ENCODE results near the gene PNLIPRP2. TPM values are rescaled to one million over a fixed set of nuclear protein-coding genes. Genes with fewer than 3 reads are reported as not detected.

PNLIPRP2 gene
- total and polyA plus RNA-seq, 2 of the 8 experiments (the other 6 are each of a cell fraction or from before 2014, with no cell fraction given): 0.11 TPM; not detected in 1

- no peak overlapping the region for H3K18ac ChIP-seq (ENCODE audit: extremely low read depth, low read length)
- no peak overlapping the region for H3K56ac ChIP-seq (replicated peaks; ENCODE audit: insufficient read length, low read depth, low read length)
- no peaks in the 10 kb centered on the region for H3K79me1 ChIP-seq (ENCODE audit: low read depth, low read length)
- no peak overlapping the region for H4K8ac ChIP-seq (ENCODE audit: extremely low read depth, insufficient read depth, low read length)
- H3K4me3 ChIP-seq (ENCODE audit: extremely low read depth in 1 of 4, insufficient read depth in 2 of 4, low read depth in 3 of 4, low read length in 4 of 4): no peak overlapping the region
- no peak overlapping the region for H4K5ac ChIP-seq (ENCODE audit: insufficient read length, low read depth, low read length)
- H3K4me2 ChIP-seq (ENCODE audit: insufficient read depth in 1 of 2, low read depth in 2 of 2, low read length in 2 of 2): no peak overlapping the region
- H2BK12ac ChIP-seq (ENCODE audit: low read depth, low read length): no peak overlapping the region
- H4K91ac ChIP-seq (replicated peaks; ENCODE audit: insufficient read length, low read length): no peak overlapping the region
- H2BK15ac ChIP-seq (ENCODE audit: low read length): no peak overlapping the region
- no peak overlapping the region for H3K14ac ChIP-seq (ENCODE audit: insufficient read length)
- H3K9ac ChIP-seq (replicated peaks in 1 of 4; ENCODE audit: extremely low read depth in 1 of 4, low read depth in 3 of 4, low read length in 3 of 4): no peak overlapping the region
- no peak overlapping the region for H2BK5ac ChIP-seq (ENCODE audit: low read depth, low read length)
- H3K9me3 ChIP-seq (ENCODE audit: insufficient read depth in 2 of 2, low read depth in 1 of 2, low read length in 1 of 2): no peaks in the 10 kb centered on the region
- POLR2A ChIA-PET (ENCODE audit: partially characterized antibody): no interaction called here
- H3K79me2 ChIP-seq (ENCODE audit: control insufficient read depth in 1 of 2, insufficient read depth in 2 of 2, low read length in 2 of 2): no peaks in the 10 kb centered on the region
- no peak for DNase-seq (ENCODE audit: low read depth in 1 of 2, low spot score in 2 of 2)
- H3K23ac ChIP-seq (ENCODE audit: insufficient read length): no peak overlapping the region
- H3K23me2 ChIP-seq (ENCODE audit: low read depth, low read length): peaks cover 4% of the 10 kb centered on the region; the same call in 1 of the 2 replicates
- H3K27ac ChIP-seq (ENCODE audit: low read depth, low read length): no peak overlapping the region
- no peak overlapping the region for H2AK5ac ChIP-seq (ENCODE audit: low read depth, low read length)
- no peak for FAIRE-seq
- H3K27me3 ChIP-seq (replicated peaks in 1 of 4; ENCODE audit: control insufficient read depth in 3 of 4, extremely low read depth in 1 of 4, insufficient read depth in 3 of 4, low read length in 3 of 4): no peaks in the 10 kb centered on the region
- H4K20me1 ChIP-seq (replicated peaks in 1 of 2; ENCODE audit: control insufficient read depth in 1 of 2, insufficient read depth in 2 of 2, low read length in 2 of 2): no peaks in the 10 kb centered on the region
- CTCF ChIA-PET (ENCODE audit: partially characterized antibody): interaction anchor here (0.8 kb wide), 1 partner anchor 17 kb away, joined by 3 read pairs; no protein-coding TSS in a partner anchor
- H3K36me3 ChIP-seq (ENCODE audit: control insufficient read depth in 2 of 4, insufficient read depth in 4 of 4, low read length in 3 of 4): no peaks in the 10 kb centered on the region
- H2BK20ac ChIP-seq (ENCODE audit: low read length): no peak overlapping the region
- H2AFZ ChIP-seq (ENCODE audit: low read length): no peak overlapping the region
- H2BK120ac ChIP-seq (replicated peaks; ENCODE audit: low read depth, low read length): no peak overlapping the region
- H3K4me1 ChIP-seq (replicated peaks in 1 of 4; ENCODE audit: control insufficient read depth in 3 of 4, insufficient read depth in 4 of 4, low read length in 3 of 4): peaks cover 0 to 3% (median 0%) of the 10 kb centered on the region in 4 experiments; a peak in 1 of 7 replicates
- WGBS, 2 experiments (ENCODE audit: extremely low coverage in 1 of 2, insufficient coverage in 1 of 2, insufficient read length in 1 of 2, insufficient replicate concordance in 2 of 2, low coverage in 1 of 2, low lambda C conversion rate in 2 of 2, missing lambda C conversion rate in 1 of 2): 67% methylated on average over 1 of the region's 1 CpG; no CpG with 5 or more reads in 1 of the 2 experiments
- H3K4ac ChIP-seq (replicated peaks; ENCODE audit: insufficient read length, low read depth, low read length): no peak overlapping the region
- TF ChIP-seq, protein P1, sequence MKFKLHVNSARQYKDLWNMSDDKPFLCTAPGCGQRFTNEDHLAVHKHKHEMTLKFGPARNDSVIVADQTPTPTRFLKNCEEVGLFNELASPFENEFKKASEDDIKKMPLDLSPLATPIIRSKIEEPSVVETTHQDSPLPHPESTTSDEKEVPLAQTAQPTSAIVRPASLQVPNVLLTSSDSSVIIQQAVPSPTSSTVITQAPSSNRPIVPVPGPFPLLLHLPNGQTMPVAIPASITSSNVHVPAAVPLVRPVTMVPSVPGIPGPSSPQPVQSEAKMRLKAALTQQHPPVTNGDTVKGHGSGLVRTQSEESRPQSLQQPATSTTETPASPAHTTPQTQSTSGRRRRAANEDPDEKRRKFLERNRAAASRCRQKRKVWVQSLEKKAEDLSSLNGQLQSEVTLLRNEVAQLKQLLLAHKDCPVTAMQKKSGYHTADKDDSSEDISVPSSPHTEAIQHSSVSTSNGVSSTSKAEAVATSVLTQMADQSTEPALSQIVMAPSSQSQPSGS (IDR thresholded peaks at IDR 0.05; ENCODE audit: low read length): no peak
- no peak for TF ChIP-seq RAD21 (IDR thresholded peaks at IDR 0.05 in 1 of 2, conservative IDR thresholded peaks at IDR 0.05 in 1 of 2; ENCODE audit: low read depth in 2 of 2, low read length in 2 of 2)
- no peak for TF ChIP-seq SP4 (IDR thresholded peaks at IDR 0.05; ENCODE audit: low read length)
- no peak for TF ChIP-seq BRCA1 (IDR thresholded peaks at IDR 0.05; ENCODE audit: low read depth, low read length)
Measured at GRCh38 chr10:116637830-116638229, 17.1 kb downstream of the PNLIPRP2 start.
